HG03175 (cell line): ENCODE data around the gene PBX3.
A peak's percentile ranks its signal among the peaks of the same experiment; 100 is the strongest.

Experiments used
- ATAC-seq: cut with Tn5 transposase; IDR thresholded peaks from one replicate; pipeline ENCODE4 v1.9.1; 2021; ENCODE audit warnings: mild to moderate bottlenecking, moderate library complexity; ENCODE audit not compliant: unreplicated experiment

The PBX3 gene

DNA sequence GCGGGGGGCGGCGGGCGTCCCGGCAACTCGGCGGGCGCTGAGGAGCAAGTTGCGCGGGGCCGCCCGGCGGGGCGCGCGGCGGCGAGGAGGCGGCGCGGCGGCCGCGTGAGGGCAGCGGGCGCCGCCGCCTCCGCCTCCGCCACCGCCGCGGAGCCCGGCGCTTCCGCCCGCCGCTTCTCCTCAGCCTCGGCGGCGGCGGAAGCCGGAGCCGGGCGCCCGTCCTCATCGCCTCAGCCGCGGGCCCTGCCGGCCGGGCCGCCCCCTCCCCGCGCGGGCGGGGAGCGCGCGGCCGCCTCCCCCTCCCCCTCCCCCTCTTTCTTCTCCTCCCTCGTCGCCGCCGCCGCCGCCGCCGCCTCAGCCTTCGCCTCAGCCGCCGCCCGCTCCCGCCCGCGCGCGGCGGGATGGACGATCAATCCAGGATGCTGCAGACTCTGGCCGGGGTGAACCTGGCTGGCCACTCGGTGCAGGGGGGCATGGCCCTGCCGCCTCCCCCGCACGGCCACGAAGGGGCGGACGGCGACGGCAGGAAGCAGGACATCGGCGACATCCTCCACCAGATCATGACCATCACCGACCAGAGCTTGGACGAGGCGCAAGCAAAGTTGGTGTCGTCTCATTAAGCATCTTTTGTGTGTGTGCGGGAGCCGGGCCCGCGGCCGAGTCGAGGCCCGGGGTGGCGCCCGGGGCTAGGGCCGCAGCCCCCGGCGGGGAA lies at the start of gene PBX3:
PBX3 (plus strand) TSS at position 321 of the 712 bp plus-strand sequence.
- ATAC-seq = peak; percentile 5

DNA sequence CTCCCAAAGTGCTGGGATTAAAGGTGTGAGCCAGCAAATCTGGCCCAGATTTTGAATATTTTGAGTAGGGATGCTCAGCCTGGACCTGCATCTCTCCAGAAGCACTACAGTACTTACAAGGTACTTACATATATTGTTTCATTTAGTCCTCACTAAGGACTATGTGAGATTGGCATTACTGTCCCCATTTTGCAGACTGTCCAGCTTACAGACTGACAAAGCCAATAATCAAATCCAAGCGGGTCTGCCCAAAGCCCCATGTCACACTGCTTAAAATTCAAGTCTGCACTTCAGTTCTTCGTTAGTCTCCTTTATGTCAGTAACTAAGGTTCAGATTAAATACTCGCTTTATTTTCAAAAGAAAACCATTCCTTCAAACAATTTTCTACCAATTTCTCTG lies 47.3 kb upstream of the PBX3 start:
- no peak for ATAC-seq

DNA sequence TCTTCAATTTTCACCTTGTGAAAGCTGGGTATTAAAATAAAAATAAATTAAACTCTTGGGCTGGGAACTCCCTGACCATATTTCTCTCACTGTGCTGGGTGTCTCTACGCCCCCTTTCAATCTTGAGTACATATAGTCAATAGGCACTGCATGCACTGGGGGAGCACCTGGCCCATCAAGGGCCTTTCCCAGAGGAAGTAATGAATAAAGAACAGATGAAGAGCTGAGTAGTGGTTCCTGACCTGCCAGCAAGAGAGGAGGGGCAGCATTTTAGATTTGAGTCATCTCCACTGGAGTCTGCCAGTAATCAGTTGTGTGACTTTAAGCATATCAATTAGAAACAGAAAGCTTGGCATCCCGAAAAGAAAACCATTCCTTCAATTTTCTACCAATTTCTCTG lies 46.4 kb upstream of the PBX3 start:
- peak; percentile 65 for ATAC-seq

DNA sequence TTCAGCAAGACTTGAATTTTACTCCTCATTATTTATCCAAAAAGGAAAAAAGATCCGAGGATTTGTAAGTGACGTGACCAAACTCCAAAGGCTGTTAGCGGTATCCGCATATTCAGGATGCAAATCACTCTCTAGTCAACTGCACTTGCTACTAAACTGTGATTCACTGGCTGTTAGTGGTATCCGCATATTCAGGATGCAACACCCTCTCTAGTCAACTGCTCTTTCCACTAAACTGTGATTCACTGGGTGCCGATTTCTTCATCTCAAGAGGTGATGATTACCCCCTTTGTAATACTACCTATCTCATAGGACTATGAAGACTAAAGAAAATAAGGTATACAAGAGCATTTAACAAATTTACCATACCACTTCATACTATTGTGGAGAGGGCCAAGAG lies 45.8 kb upstream of the PBX3 start:
- no peak for ATAC-seq

DNA sequence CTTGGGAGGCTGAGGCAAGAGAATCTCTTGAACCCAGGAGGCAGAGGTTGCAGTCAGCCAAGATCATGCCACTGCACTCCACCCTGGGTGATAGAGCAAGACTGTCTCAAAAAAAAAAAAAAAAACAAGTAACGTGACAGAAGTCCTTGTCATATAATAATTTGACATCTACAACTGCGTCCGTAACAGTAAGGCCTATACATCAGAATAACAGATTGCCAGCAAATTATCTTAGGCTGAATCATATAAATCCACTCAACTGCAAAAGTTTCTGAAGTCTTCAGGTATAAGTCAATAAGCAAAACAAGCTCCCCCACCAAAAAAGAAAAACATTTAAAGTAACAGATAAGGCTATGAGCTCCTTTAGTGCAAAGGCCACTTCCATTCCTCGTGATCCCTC lies 43.5 kb upstream of the PBX3 start:
- ATAC-seq = no peak

DNA sequence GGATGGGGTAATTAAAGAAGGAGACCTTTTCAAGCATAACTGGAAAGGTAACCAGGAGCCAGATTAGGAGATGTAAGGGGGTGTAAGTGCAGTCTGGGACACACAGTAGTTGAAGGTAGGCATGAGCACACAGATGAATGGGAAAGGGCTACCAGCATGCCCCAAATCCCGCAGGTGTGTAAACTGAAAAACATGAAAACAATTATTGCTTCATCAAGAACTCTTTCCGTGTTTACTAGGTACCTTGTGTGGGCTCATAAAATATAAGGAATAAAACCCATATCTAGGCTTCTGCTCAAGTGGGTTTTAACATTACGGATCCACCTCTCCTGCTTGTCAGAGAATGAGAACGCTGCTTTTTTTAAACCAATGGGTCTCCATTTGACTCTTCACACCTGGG lies 41.3 kb upstream of the PBX3 start:
- no peak for ATAC-seq

DNA sequence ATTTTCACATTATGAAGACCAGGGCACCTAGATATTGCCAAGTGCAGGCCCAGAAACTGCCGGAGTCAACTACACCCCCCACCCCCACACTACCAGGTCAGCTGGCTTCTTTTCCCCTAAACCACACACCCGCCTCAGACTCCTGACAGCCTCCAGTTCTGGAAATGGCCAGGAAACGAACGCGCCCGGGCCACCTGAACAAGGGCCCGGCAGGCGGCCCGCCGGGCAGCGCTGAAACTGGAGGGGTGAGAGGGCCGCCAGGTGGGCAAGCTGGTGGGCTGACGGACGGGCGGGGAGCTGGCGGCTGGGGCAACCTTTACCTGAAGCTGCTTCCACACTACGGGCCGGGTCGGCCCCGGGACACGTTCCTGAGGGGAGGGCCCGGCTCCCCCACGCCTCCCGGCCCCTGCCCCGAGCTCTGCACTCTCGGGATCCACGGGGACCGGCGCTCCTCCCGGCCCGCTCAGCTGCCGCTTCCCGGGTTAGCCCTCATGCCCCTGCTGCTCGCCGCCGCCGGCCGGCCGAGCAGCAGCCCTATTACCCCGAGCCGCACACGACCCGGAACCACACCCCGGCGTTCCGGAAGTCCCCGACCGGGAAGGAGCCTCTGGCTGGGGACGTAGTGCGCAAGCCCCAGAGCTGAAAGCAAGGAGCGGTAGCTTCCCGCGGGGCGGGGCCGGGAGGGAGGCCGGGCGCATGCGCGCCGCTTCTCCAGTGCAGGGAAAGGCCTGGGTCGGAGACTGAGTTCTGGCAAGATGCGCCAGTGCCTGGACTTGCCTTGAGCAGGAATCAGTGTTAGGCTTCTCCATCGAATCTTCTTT lies 40.3 kb upstream of the PBX3 start, which contains the start of gene MAPKAP1:
MAPKAP1 (minus strand) TSS at position 558 of the 821 bp plus-strand sequence. CDS start 34,634 bp downstream, outside the sequence.
- peak; percentile 94 for ATAC-seq

DNA sequence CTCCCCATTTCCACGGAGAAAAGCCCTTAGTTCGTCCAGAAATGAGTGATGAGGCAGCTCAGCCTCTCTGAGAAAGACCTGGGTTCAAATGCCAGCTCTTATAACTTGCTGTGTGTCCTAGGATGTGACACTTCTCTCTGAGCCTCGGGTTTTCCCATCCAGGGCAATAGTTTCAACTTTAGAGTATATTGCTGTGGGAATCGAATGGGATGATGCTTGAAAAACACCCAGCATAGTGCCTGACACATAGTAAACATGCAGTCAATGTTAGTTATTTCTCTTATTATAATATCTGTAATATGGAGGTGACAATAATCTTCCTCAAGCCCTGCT lies 39.7 kb upstream of the PBX3 start:
- ATAC-seq = no peak

DNA sequence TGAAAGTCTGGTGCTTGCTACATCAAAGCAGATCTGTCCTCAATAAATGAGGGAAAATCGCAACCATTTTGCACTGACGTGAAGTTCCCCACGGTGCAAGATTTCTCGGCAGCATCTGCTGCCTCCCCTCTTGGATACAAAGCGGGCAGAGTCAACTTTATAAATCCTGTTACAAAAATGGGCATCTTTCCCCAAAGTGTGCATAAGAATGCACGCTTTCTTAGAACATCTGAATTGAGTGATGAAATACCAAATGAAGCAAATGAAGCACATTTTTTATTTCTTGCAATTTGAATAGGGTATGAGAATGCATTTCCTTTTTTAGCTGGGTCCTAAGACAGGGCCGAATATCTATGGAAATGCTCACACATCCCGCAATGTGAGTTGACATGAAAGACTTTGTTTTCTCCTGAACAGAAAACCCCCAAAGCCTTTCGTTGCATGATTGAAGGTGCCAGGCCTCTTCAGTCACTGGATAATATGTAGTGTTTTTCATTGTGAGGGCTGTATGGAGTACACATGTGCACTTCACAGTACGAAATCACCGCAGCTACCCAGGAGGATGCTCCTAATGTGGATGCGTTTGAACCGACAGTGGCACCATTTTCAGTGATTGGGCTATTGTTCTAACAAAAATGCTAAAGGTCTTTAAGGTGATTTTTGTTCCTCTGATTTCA lies 20.6 kb upstream of the PBX3 start:
- no peak for ATAC-seq

DNA sequence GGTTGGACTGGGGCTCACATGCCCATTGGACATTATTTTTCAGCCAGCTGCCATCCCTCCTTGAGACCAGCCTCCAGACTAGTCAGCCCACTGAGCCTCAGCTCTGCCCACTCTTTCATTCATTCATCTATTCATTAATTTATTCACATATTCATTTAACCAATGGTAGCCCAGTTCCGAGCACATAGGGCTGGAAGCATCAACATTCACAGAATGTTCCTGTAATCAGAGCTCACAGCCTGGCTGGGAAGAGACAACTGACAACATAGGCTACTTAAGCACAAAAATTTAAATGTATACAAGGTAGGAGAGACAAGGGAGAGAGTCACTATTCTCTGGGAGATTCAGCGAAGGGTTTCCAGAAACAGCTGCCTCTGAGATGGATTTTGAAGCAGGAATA lies 17.0 kb upstream of the PBX3 start:
- ATAC-seq = no peak

DNA sequence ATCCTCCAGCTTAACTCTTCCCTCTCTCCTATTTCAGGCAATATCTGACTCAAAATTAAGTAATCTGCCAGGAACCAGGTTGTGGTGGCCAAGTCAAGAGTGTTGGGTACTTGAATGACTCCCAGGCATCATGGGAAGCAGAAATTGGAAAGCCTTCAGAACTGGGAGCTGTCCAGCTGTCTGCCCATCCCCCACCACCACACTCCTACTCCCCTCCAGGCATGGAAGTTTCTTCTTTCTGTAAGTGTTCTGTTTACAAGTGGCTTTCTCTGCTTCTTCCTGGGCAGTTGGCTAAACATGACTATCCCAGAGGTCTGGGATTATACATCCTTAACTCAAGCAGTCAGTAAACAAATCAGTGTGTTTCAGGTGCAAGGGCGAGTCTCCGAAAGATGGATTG lies 14.6 kb upstream of the PBX3 start:
- ATAC-seq = no peak

DNA sequence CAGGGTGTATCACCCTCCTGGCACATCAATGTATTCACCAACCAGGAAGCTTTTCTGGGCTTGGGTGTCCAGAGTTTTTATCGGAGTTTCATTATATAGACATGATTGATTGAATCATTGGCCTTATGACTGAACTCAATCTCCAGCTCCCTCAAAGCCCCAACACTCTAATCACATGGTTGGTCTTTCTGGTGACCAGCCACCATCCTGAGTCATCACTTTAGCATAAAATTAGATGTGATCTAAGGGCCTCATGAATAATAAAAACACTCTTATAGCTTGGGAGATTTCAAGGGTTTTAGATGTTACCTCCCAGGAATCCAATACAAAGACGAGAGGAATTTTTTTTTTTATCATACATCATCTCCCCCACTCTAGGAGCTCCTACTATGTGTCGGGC lies 7.7 kb upstream of the PBX3 start:
- ATAC-seq = no peak

DNA sequence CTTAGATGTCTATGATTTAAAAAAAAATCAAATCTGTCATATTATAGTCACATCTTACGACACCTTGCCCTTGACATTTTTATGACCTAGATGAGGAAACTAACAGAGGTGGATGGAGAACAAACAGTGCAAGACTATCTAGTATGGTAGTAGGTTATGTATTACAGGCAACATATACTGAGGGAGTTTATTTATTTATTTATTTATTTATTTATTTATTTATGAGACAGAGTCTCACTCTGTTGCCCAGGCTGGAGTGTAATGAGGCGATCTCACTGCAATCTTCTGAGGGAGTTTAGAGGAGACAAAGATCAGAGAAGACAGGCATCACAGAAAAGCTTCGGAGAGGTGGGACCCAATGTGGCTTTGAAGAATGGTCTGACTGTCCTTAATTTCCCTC lies 4.5 kb upstream of the PBX3 start:
- ATAC-seq = no peak

DNA sequence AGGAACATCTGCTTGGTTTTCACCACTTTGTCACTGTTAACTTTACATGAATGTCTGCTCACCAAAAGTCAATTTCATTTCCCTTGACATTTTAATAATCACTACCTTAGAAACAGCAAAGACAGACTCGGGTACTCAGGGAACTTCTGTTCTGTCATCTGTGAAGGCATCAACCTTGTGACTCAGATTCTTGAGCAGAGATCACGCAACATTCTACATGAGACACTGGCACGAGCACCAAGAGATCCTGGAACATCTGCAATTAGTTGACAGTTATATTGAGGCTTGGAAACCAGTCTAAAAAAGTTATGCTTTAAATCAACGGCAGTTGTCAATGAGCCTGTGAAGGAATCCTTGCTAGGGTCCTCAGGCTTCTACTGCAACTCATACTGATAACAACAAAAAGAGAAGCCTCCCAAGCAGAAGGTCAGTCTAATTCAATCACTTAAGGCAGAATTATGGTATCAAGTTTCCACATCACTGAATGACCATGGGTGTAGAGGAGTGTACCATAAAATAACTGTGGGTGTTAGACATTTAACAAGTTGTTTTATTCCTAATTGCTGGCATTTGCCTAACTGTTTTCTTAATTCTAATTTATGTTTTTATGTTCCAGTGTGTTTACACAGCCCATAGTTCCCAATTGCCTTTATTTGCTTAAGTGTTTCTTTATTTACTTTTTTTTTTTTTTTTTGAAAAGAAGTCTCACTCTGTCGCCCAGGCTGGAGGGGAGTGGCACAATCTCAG lies 3.3 kb upstream of the PBX3 start:
- ATAC-seq = no peak

DNA sequence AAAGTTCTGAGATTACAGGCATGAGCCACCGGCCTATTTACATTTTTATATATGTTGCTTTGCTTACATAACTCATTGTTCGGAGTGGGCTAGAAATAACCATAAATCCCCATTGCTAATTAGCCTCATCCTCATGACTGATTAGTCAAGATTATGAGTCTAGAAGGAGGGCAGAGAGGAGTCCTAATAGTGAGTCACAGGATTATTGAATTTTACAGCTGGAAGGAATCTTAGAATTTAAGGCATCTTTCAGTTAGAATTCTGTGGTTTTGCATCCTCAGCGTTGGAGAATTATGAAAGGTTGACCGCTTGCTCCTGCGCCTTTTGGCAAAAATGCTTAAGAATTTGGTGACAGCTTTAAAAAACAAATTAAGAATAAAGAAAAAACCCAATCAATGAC lies 2.6 kb upstream of the PBX3 start:
- ATAC-seq = no peak

DNA sequence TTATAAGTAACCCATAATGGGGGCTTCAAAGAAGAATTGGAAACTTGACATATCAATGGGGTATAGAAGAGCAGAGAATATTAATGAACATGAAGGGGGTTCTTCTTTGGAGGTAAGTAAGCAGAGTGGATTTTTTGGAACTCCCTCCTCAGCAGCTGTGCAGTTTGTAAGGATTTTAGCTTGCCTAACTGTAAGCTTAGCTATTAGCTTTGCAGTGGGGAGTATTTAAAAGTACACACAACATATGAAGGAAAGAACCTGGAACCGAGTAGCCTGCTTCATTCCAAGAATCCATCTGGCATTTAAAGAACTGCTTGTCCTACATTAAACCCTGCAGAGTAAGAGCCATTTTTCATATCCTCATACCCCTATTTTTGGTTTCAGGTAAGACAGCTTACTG lies 2.2 kb upstream of the PBX3 start:
- ATAC-seq = no peak

DNA sequence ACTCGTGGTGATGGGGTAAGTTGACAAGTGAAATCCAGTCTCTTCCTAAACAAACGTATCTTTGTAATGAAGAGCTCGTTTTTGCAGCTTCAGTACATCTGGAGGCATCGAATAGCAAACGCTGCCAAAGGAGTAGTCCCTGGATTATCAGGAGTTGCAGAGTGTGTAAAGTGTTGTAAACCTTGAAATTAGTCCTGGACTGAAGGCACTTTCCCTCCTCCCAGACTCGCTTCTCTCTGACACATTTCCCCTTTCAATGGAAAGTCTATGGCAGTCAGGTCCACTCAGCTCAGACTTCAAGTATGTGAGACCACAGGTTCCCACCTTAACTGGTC lies 1.5 kb upstream of the PBX3 start:
- no peak for ATAC-seq

DNA sequence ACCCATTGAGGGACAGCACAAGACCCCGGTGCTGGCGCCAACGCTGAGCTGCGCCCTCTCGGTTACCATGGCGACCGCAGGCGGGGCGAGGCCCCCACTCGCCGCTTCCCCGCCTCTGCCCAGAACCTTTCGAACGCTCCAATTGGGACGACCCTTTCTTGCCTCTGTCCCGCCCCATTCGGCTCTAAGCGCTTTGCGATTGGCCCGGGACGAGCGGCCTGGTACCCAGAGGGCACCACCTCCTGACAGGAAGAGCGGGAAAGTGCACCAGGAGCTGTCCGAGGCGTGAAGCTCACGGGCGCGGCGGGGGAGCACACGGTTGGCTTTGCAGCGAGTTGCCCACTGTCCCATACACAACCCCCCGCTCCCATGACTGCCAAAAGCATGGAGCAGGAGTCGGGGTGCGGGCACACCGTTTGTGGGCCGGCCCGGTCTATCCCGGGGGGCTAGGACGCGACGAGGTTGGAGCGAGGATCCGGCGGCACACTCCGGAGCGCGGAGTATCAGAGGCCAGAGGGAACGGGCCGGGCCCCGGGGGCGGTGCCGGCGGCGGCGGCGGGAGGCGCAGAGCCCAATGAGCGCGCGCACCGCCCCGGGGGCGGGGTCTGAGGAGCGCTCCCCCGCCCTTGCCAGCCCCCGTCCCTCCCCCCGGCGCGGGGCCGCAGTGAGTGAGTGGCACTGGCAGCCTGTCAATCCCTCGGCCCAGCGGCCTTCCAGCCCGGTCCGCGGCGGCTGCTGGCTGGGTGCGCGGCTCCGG lies 978 bp upstream of the PBX3 start:
- peak; percentile 75 for ATAC-seq

DNA sequence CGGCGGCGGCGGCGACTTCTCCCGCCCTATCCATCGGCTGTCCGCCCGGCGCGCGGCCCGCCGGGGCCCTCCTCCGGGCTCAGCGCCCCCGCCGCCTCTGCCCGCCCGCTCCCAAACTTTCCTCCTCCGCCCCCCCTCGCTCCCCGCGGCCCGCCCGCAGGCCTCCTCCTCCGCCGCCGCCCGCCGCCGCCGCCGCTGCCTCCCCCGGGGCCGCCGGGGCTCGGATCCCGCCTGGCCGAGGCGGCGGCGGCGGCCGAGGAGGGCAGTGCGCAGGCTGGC lies 460 bp upstream of the PBX3 start:
- ATAC-seq = no peak

DNA sequence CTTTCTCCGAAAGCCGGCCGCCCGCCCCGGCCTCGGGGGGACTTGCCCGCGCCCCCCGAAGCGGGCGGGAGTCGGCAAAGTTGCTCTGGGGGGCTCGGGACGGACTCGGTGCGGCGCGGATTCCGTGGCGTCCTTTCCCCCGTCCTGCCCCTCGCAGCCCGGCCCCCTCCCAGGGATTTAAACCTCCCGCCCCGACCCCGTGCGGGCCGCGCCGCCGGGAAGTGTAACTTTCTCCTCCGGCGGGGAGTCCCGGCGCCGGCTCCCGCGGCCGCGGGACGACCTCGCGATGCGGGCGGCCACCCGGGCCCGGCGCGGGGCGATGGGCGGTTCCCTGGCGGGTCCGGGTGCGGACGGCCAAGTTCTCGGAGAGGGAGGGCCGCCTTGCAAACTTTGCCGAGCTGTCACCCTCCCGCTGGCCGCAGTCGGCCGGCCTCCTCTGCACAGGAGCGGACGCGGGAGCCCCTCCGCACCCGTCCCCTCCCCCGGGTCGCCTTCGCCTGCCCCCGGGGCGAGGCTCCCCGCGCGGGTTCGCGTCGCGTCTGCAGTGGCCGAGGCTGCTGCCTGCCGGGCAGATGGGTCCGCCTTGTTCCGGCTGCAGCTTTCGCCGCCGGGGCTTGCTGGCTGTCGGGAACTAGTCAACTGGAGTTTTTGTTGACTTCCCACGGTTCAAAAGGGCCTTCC lies 732 bp downstream of the PBX3 start:
- no peak for ATAC-seq
